Activated CD8-positive, alpha-beta memory T cell treated with anti-CD3 and anti-CD28 coated beads for 24 hours (primary cell): ENCODE data around the gene CTDNEP1.

Source experiments
- DNase-seq: peaks from one replicate; pipeline ENCODE4 v3.0.0-alpha.2; 2020

The CTDNEP1 gene

DNA sequence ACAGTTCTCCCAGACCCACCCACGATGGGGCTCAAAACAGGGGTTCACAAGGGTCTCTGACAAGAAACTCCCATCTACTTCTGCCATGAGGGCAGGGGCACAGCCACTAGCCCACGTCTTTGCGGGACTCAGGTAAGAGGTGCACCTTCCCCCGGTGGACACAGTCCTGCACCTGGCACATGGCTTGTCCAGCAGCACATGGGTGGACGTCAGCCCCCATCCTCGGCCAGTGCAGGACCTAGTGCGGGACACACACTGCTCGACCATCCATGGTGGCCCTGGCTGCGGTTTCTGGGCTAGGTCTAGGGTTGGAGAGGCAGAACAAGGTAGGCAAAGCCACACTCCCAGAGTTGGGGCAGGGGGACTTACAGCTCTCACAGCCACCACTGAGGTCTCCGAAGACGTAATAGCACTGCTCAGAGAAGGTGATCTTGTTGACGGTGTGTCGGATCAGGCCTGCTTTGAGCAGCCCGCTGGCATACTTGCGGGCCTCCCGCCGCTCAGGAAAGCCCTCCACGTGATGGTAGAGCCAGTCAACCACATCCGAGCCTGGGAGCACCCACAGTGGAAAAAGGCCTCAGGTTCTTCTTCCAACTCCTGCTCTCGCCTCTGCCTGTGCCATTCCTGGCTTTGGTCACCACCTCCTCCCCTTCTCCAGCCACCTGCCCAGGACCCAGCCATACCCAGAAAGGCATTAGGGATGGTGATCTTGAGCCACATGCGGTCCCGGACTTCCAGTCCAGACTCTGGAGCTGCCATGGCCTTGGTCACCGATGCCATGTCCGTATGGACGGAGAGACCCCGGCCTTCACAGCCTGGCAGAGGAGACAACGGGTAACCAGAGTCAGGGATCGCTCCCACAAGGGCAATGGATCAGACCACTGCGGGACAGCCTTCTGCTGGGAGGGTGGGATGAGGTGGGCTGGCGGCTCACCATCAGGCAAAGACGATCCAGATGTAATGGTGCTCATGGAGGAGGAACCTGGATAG, 24.5 kb downstream of the CTDNEP1 start:
- no peak for DNase-seq

GRCh38 chr17:7225711-7226331, 25.7 kb downstream of the CTDNEP1 start:
- no peak for DNase-seq

- no peak for DNase-seq
These were observed 26.8 kb downstream of the CTDNEP1 start for GRCh38 chr17:7224661-7225111.

DNA sequence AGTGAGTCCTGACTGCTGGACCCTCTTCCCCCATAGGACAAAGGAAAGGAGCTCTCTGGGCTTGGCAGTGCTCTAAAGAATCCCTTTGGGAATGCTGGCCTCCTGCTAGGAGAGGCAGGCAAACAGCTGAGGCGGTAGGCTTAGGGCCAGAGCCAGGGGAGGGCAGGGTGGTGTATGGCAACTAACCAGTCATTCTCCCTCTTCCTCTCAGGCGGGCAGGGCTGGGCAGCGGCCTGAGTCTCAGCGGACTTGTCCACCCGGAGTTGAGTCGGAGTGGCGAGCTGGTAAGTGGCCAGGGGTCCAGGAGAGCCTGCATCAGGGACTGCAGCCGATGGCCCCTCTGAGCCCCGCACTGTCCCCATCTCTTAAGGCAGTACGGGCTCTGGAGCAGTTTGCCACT, 27.4 kb downstream of the CTDNEP1 start:
- no peak for DNase-seq

GRCh38 chr17:7223375-7223774, 28.2 kb downstream of the CTDNEP1 start:
- no peak for DNase-seq

GRCh38 chr17:7222972-7223292, 28.6 kb downstream of the CTDNEP1 start:
- no peak for DNase-seq

- DNase-seq: no peak
These were observed 29.2 kb downstream of the CTDNEP1 start for GRCh38 chr17:7222093-7222971.

DNA sequence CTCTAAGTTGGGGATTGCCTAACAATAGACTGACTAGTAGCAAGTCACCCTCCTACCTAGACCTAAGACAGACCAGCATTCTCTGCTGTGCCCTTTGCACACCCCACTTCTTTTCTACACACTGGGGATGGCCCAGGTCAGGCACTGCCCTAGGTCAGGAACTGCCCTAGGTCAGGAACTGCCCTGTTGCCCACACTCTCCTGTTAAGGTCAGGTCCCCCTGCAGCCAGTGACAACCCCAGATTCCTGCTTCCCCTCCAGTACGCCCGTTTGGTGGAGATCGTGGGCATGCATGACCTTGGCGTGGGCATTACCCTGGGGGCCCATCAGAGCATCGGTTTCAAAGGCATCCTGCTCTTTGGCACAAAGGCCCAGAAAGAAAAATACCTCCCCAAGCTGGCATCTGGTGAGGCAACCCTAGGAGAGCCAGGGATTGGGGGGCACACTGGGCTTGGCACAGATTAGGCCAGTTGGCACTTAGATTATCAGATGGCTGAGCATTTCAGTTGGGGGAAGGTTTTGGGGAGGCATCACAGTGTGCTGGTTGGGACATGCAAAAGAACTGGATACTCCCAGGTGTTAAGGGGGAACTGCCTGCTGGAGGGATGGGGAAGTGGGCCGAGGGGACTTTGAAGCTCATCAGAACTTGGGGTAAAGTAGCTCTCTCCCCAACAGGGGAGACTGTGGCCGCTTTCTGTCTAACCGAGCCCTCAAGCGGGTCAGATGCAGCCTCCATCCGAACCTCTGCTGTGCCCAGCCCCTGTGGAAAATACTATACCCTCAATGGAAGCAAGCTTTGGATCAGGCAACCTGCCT, 30.0 kb downstream of the CTDNEP1 start:
- DNase-seq: no peak

- peak; percentile 81 for DNase-seq
These were observed 30.8 kb downstream of the CTDNEP1 start for GRCh38 chr17:7220593-7221277.

- peak; percentile 92 for DNase-seq
These were observed 31.5 kb downstream of the CTDNEP1 start, which contains the start of the genes ACADVL and DLG4 for GRCh38 chr17:7219812-7220592. Gene ACADVL (plus strand): TSS chr17:7219938. CDS start chr17:7219985, 47 bp downstream. Gene DLG4 (minus strand): TSS chr17:7219836.

GRCh38 chr17:7219229-7219811, 32.2 kb downstream of the CTDNEP1 start:
- DNase-seq: no peak

DNA sequence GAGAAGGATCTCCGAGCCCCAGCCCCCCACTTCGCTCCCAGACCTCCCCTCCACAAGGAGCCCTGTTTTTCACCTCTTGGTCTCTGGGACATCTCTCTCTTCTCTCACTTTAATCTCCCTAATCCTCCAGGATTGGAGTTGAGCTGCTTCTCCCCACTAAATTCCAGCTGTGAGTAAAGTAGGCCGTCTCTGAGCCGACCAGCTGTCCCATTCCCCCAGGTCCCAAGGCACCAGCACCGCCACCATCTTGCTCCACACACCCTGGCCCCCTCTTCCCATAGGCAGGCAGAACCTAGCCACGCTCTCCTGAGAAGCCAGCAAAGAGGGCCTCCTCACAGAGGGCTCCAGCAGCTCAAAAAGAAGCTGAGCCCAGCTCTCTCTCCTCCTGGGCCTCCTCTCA, 32.8 kb downstream of the CTDNEP1 start:
- DNase-seq: no peak

DNA sequence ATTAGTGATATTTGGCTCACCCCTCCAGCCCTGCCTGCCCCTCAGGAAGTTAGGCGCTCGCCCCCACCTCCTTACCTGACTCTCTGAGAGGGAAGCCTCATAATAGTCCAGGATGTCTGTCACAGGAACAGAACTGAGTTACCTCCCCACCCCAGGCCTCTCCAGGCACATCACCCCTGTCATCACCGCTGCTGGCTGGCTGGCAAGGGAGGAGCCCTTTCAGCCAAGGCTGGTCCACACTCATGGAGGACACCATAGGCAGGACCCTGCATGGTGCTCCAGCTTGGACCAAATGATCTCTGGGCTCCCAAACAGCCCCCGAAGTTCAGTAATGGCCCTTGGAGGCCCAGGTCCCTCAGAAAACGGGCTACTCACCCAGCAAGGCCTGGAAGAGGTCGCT, 33.4 kb downstream of the CTDNEP1 start:
- no peak for DNase-seq

DNA sequence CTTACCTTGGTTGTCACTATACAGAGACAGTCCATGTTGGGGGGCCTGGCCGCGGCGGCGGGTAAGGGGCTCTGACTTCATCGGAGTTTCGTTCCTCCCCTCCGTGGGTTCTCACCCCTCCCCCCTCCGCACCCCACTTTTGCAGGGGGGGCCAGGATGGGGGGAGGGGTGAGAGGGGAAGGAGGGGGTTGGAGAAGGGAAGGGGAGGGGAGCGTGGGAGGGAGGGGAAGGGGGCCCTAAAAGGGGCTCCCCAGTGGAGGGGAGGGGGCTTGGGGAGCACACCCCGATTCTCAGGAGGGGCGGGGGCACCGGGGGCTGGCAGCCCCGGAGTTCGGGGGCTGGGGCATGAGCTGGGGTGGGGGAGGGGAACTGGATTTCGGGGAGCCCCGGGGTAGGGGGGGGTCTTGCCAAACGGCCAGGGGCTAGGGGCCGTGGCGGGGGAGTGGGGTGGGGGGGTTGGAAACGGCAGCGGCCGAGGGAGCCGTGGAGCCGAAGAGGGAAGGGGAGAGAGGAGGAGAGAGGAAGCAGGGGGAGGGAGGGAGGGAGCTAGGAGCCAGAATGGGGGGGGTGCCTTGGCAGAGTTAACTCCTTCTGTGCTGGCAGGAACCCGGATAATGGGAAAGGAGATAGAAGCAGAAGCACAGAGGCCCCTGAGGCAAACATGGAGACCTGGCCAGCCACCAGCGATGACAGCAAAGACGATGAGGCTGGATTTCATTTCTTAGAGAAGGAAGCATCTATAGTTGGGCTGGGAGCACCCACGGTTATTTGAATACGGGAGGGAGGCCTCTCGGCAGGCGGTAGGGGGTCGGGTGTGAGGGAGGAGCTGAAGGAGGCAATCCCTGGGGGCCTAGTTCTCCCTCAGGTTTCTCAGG, 34.2 kb downstream of the CTDNEP1 start:
- no peak for DNase-seq

DNA sequence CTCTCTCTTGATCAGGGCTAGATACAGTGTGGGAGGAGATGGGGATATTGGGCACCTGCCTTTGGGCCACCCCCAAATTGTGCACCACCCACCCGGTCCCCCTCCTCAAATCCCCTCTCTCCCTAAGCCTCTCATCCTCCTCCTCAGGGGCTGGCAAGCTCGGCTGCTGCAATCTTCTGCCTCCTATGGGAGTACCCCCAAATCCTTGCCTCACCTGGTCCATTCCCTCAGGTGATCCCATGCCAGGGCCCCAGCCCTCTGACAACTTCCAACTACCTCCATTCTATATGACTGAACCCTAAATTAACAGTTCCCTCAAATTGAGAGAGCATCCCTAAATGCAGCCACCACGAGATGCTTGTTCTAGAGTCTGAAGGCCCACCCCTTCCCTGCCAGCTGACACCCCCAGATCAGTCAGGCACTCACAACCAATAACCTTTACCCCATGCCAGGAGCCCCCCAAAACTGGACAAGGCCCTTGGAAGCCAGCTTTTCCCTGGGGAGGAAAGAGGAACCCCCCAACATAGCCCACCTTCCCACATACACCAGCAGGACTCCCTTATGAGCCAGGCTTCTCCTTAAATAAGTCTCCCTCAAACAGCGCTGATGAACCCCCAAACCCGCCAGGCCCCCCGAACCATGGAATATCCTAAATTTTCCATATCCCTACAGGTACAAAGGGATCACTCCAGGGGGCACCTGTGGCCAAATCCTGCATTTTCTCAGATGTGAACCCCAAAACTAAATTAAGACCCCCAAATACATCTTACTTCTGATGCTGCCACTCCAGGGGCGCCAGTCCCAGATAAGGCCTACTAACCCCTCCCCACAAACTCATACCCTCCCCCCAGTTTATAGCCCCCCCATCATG, 35.1 kb downstream of the CTDNEP1 start:
- no peak for DNase-seq

DNA sequence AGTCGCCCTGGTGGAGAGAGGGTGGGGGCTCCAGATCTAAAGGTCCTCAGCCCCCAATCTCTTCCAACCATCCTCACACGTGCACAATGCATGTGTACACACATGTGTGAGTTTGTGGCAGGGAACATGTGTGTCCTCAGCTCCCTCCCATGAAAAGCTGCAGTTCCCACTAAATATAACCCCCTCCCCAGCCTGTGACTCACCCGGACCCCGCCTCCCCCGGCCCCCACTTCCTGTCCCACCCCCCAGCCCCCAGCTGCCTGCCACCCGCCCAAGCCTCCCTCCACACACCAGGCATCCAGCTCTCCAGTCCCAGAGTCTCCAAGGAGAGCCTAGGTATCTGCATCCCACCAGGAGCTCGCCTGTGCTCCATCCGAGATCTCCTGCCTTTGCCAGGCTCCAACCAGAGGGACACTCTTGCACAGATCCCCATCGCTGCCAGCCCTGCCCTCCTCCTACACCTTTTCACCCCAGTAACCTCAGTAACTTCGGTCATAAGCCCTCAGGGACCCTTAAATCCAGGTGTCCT, 35.8 kb downstream of the CTDNEP1 start:
- no peak for DNase-seq

DNA sequence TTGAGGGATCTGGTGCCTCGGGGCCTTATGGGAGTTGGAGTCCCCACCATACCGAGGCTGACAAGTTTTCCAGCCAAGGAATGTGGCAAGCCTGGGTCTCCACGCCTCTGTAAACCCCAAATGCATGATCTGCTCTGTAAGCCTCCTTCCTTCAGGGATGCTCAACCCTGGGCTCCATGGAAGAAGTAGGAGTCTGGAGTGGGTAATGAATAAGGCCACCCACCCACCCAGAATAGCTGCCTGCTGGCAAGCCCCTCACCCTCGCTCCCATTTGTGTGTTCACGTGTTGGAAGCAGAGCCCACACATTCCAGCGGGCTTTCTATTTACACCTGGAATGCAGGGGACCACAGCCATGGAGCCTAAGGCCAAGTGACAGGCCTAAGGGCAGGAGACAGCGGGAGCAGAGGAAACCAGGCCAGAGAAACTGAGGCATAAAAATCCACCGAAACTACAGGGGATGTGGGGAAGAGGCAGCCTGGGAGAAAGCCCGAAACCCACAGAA, 36.3 kb downstream of the CTDNEP1 start:
- DNase-seq: no peak
